RWPE1 (cell line): Measurements from ENCODE around the gene NKD1.

ENCODE experiments used
- CTCF ChIA-PET: fragments of 350-600 bp; sonication (Branson Sonifier 250); formaldehyde crosslinking; extraction: SDS; loops from one replicate; lab custom pipeline; 2021; lab: Yijun Ruan, JAX
- POLR2A ChIA-PET: fragments of 400-600 bp; formaldehyde crosslinking; extraction: SDS; loops from one replicate; lab custom pipeline; 2020; ENCODE audit warnings: antibody characterized with exemption; ENCODE audit not compliant: low non-redundant PET; lab: Yijun Ruan, JAX
- DNase-seq: peaks from one replicate; pipeline ENCODE4 v3.0.0; 2012; ENCODE audit warnings: low spot score
- H3K27ac ChIP-seq: fragments of 450-650 bp; 2 replicates; pipeline ENCODE4 v1.5.1; 2017
- CTCF ChIP-seq: fragments of 450-650 bp; conservative IDR thresholded peaks from 2 replicates; pipeline ENCODE4 v1.5.1; 2017; ENCODE audit warnings: low read depth, mild to moderate bottlenecking

The NKD1 gene

GRCh38 chr16:50507397-50507796, 40.8 kb upstream of the NKD1 start:
- CTCF ChIA-PET = interaction anchor here (0.6 kb wide), 1 partner anchor 33 kb away, joined by 4 read pairs; no protein-coding TSS in a partner anchor
- TF ChIP-seq CTCF = no peak
- no peak for DNase-seq
- H3K27ac ChIP-seq = no peak overlapping the region
- POLR2A ChIA-PET = no interaction called here

- TF ChIP-seq CTCF = peak; percentile 33
- ChIA-PET POLR2A (no interaction called here), CTCF (interaction anchor here (0.6 kb wide), 1 partner anchor 368 kb away, joined by 3 read pairs; no protein-coding TSS in a partner anchor)
- DNase-seq = no peak
- H3K27ac ChIP-seq = no peak overlapping the region
Measured at GRCh38 chr16:50509521-50510341, 38.5 kb upstream of the NKD1 start.

GRCh38 chr16:50515218-50515617, 33.0 kb upstream of the NKD1 start:
- ChIA-PET POLR2A (no interaction called here), CTCF (no interaction called here)
- H3K27ac ChIP-seq = no peak overlapping the region

GRCh38 chr16:50516401-50516800, 31.8 kb upstream of the NKD1 start:
- ChIA-PET CTCF (no interaction called here), POLR2A (no interaction called here)
- no peak overlapping the region for H3K27ac ChIP-seq
- DNase-seq = no peak
- TF ChIP-seq CTCF = no peak

More at GRCh38 chr16:50515218-50515617, 33.0 kb upstream of the NKD1 start:
- no peak for TF ChIP-seq CTCF
- DNase-seq = no peak

GRCh38 chr16:50516890-50517289, 31.3 kb upstream of the NKD1 start:
- POLR2A ChIA-PET = no interaction called here
- CTCF ChIA-PET = interaction anchor here (0.7 kb wide), 1 partner anchor 404 kb away, joined by 3 read pairs; no protein-coding TSS in a partner anchor
- no peak for TF ChIP-seq CTCF
- DNase-seq = no peak
- H3K27ac ChIP-seq = no peak overlapping the region

- CTCF ChIA-PET = interaction anchor here (0.7 kb wide), 2 partner anchors 403 to 1825 kb away, joined by 3 read pairs; no protein-coding TSS in a partner anchor
- POLR2A ChIA-PET = no interaction called here
- H3K27ac ChIP-seq = no peak overlapping the region
- DNase-seq = no peak
- TF ChIP-seq CTCF = no peak
Measured at GRCh38 chr16:50517450-50518252, 30.5 kb upstream of the NKD1 start.
